GM19328 (cell line): Measurements from ENCODE around the gene SFT2D3.

Experiments used
- ATAC-seq: cut with Tn5 transposase; IDR thresholded peaks from one replicate; pipeline ENCODE4 v1.9.1; 2021; ENCODE audit warnings: mild to moderate bottlenecking, moderate library complexity; ENCODE audit not compliant: unreplicated experiment

The SFT2D3 gene

DNA sequence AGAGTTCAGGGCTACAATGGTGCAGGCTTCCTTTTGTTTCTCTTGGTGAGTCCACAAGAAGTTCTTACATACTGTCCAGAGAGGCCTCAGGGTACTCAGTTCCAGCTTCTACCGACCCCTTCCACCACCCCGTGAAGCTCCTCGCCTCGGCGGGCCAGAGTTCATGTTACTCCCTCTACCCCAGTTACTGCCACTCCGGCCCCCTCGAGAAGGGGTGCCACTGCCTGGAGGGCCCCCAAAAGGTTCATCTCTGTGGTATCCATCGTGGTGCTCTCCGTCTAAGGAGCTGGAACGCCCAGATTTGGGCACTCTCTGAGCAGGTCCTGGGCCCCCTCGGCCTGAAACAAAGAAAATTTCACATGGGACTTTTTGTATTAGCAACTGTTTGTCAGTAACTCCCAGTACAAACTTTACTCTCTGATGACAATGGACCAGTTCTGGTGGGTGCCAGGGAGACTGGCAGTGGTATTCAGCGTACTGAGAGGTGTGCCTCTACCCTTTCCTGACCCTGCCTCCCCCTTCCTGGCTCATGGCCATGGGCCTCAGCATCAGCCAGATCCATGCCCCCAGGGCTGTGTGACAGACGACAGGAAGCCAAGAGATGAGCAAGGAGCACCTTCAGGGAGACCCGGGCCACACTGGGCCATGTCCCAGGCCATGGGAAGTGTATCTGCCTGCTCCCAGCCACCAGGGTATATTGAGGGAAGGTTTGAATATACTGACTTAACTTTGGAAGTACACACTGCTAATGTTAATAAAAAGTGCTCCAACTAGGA, 5.1 kb downstream of the SFT2D3 start:
- no peak for ATAC-seq

DNA sequence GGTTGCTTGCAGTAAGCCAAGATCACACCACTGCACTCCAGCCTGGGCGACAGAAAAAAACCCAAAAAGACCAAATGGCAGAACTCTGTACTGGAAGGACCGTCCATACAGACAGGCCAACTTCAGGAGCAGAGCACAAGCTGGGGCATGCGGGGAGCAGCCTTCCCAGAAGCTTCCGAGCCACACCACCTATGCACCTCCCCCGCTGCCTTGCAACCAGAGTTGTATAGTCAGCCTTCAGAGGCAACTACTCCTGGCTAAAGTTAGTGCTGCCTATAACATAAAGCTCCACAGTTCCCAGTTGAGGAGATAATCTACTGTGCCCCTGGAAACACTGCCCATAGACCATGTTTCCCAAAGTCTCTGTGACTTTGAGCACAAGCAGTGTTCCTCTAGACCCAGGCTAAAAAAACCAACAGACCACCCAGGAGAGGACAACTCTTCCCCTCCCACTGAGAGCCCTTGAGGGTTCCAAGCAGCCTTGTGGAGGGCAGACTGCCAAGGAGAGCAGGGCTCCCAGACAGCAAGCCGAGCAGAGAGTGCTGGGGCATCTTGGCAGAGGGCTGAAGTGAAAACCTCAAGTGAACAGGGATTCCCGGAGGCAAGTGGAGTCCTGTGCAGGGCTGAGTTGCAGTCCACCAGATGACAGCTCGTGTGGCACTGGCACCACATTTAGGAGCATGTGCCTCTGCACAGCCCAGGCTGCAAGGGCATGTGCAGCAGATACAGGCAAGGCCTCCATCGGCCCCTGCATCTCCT, 6.8 kb downstream of the SFT2D3 start:
- ATAC-seq, result no peak

DNA sequence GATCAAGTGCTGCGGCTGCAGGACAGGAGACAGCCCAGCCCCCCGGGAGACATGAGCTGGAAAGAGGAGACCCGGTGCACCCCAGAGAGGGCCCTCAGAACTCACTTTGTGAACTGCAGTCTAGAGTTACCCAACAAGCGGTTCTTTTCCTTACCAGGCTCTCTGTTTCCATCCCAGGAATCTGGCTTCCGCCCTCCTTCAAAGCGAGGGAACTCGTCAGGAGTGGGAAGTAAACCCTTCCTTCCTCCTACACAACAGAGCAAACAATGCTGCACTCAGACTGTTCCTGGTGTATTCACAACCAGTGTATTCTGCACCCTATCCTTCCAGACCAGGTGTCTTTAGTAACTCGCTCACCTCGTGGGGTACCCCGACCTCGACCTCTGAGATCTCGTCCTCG, 8.0 kb downstream of the SFT2D3 start:
- no peak for ATAC-seq

DNA sequence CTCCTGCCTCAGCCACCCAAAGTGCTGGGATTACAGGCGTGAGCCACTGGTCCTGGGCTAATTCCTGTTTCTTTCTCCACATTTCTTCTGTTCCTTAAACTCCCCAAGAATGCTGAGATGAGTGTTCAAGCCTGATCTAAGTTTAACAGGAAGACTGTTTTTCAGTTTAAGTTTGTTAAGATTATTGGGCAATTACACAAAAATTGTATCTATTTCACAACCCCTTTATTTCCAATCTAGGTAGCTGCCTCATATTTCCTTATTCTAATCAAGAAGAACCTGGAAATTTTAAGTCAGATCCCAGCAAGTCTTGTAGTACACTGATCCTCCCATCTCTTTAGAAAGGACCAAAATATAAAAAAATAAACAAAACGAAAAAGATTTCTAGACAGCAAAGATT, 11.7 kb downstream of the SFT2D3 start:
- ATAC-seq, result no peak

DNA sequence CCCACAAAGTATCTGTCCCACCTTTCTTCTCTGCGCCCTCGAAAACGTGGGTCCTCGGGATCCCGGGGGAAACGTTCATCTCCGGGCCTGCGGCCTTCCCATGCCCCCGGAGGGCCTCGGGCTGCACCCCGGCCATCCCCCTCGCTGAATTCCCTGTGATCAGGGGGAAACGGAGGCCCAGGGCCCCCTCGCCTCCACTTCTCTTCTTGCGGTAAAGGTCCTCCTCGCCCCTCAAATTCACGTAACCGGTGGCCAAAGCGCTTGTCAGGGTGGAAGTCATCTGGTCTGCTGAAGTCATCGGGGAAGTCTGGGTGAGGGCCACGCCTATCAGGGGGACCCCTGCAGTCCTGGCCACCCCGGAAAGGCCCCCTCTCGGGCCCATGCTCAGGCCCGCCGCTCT, 12.3 kb downstream of the SFT2D3 start:
- no peak for ATAC-seq

DNA sequence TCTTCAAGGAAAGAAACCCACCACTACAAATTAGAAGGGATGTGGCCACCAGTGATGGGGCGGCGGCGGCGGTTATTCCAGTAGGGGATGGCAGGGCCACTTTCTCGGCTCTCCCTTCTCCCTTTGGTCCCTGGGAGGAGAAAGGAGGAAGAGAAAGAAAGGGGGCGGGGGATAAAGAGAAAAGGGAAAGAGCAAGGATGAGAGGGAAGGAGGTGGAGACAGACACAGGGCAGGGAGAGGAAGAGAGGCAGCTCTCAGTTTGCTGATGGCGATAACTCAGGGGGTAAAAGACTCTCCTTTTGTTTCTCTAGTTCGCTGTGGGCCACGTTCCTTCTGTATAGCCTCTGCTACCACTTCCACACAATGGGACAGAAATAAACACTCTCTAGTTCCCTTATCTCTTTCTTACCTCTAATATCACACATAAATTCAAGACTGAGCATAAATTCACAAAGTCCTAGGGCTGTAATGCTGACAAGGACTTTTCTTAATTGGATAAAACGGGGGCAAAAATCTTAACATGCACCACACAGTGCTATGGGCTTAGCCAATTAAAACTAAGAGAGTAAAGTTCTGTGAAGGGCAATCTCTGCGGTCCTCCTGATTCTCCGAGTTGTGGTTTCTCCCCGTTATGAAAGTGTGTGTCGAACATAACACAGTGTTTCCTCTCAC, 14.6 kb downstream of the SFT2D3 start:
- ATAC-seq, result no peak

DNA sequence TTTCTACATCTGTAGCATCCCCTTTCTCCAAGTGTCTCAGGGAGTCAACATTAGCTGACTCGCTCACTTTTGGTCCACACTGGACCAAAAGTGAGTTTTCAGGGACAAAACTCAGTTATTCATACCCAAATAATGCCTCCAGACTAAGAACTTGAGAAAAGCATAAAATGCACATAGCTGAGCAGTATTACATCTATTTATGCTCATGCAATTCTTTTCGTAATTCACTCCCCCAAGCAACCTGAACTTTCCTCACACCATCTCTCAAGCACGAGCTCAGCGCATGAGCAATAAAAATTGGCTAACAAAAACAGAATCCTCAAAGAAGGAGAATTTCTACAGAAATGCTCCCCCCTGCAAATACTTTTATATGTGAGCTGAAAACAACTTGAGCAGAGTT, 17.0 kb downstream of the SFT2D3 start:
- ATAC-seq, result no peak

DNA sequence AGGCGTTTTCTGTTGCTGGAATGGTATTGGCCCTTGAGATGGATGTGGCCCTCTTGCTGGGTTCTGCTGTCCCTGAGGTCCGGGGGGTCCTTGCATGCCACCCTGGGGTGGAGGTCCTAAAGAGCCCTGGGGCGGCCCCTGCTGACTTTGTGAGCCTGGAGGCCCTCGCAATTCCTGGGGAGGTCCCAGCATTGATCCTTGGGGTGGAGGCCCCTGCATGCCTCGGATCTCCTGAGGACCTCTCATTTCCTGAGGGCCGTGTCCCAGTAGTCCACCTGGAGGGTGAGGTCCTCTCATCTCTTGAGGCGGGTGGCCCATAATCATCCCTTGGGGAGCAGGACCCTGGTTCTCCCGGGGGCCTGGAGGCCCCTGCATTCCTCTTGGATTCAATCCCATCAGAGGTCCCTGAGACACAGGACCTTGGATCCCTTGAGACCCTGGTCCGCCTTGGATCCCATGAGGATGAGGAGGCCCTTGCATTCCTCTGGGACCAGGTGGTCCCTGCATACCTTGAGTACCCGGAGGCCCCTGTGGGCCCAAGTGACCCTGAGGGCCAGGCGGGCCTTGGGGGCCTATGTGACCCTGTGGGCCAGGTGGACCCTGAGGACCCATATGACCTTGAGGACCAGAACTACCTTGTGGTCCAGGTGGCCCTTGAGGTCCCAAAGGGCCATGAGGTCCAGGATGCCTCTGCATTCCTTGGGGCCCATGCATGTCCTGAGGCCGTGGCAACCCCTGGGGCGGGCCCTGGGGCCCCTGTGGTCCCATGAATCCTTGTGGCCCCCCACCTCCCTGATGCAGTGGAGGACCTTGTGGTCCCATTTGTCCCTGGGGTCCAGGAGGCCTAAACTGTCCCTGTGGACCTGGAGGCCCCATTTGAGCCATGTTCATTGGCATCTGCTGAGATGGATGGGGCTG, 18.3 kb downstream of the SFT2D3 start:
- ATAC-seq, result no peak

DNA sequence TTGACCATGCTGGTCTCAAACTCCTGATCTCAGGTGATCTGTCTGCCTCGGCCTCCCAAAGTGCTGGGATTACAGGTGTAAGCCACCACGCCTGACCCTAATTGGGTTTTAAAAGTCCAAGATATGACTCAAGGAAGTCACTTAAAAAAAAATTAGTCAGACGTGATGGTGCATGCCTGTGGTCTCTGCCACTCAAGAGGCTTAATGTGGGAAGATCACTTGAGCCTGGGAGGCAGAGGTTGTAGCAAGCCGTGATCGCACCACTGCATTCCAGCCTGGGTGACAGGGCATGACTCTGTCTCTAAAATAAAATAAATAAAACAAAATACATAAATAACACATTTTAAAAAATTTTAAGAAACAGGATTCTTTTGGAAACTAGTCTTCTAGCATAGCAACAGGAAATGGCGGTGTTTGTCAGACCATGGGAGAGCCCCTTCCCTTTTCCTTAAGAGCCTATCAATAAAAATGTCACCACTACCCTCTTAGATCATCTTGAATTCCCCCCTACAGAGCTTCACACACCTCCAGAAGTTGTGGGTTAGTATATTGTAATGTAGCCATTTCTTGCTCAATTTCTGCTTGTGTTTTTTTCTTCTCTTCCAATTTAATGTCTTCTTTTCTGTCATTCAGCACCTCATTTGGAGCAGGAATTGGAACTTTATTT, 20.1 kb downstream of the SFT2D3 start:
- ATAC-seq, result no peak

DNA sequence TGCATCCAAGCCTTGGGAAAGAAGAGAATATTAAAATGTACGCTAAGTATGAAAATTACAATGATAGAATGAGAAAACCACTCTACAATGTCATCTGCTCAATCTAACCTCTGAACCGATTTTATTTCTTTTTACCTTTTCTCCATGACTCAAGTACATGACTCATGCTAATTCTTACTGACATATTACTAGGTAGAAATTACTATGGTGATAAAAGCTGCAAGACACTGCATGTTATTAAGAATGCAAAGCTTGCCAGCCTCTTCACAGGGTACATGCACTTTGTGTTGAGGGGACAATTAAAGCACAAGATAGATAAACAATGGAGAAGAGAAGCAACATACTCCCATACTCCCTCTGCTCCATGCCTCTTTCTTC, 20.7 kb downstream of the SFT2D3 start:
- ATAC-seq, result no peak

DNA sequence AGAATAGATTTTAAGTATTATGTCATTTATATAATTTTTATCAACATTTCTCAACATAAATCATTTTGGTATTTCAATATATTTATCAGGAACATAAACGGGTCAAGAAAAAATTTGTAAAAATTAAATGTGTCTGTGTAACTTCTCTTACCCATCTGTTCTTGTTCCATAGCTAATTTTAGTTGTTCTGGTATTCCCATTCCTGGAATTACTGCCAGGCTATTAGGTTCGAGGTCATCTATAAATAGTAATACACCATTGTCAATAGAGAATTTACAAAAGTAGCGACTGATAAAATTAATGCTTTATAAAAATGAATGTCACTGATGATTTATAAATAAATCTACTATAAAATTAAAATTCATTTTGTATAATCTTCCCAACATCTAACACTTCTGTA, 21.5 kb downstream of the SFT2D3 start:
- ATAC-seq, result no peak

DNA sequence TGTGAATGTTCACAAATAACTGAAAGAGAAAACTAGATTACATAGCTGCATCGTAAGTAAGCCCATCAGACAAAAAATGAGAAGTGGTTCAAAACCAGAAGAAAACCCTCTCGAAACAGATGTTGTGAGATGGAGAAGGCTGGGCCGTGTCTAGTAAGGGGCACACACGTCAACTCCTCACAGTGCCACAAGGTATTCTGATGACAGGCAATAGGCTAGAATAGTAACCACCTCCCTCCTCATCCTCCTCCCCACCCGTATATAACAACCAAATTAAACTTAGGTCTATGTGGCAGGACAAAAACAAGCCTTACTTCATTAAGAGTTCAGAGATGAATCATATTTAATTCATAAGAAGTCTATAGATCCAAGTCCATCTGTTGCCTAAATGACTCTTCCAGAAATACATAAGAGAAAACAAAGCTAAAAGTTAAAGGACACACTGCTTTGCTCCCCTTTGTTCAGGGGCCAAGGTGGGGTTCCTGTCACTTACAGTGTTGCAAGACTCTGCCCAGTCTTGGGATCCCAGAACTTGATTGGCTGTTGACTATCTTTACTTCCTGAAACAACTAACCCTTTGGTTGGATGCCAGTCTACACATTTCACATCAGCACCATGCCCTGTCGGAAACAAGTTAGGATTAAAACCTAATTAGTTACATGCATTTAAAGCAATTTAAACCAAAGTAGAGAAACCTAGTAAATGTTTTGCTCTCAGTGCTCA, 25.0 kb downstream of the SFT2D3 start:
- no peak for ATAC-seq

DNA sequence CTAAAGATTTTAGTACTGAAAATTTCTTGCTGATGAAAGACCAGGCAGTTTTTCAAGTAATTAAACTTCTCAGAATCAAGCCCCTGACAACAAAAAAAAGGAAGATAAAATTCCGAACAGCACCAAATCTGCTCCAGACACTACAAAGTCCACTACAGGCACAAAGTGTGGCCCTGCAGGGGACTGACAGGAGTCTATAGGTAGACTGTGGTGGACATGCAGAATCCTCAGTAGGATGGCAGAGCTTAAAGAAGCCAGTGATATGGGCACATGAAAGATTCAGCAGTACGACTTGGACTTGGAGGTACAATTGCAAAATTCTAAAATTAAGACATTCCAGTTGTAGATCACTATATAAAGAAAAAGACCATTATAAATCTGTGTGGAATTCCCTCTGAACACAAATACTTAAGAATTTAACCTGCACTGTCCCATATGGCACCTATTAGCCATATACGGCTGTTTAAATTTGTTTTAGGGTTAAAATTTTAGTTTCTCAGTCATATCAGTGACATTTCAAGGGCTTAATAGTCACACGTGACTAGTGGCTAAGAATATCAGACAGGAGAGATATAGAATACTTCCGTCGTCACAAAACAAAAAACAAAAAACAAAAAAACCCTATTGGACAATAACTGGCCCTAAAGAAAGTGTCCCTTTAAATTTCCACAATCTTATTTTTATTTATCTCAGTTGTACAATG, 32.0 kb downstream of the SFT2D3 start:
- no peak for ATAC-seq

DNA sequence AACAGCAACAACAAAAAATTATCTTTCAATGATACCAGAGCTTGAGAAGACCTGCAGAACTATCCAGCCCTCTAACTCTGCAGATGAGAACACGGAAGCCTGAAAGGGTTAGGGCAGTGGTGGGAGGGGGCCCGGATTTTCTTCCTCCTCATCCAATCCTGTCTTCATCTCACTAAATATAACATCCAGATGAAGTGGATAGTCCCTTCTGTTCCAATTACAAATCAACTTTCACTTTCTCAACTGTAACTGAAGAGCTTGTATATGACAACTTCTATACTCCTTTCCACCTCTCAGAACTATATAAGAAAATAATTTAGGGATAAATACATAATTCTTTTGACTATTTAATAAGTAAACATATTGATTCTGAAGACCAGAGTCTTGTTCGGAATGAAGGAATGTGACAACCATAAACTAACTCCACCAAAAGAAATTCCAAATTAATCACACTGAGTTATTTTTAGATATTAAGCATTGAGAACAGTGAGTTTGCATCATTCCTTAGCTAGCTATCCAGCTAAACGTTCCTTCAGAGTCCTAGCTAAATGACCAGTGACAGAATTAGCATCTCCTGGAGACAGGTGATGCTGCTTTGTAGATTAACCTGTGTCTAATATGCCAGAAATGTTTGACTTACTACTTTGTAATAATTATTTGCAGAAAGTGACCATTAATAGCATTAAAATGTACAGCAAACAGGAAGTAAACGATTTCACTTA, 32.7 kb downstream of the SFT2D3 start:
- no peak for ATAC-seq

DNA sequence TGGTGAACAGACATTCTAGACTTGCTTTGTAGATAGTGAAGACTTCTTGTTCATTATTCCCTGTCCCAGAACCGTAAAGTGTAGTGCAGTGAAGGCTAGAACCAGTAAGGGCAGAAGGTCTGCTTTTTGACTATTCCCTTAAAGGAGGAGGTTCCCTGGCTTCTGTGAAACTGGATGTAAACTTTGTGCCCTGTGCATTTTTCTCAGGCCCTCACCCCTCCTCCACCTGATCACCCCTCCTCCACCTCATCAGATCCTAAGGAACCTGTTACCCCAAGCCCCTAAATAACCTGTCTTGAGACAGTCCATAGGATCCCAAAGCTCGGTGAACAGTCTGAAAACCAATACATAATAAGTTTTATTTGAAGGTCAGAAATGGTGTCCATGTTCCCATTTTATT, 33.7 kb downstream of the SFT2D3 start:
- ATAC-seq, result no peak

DNA sequence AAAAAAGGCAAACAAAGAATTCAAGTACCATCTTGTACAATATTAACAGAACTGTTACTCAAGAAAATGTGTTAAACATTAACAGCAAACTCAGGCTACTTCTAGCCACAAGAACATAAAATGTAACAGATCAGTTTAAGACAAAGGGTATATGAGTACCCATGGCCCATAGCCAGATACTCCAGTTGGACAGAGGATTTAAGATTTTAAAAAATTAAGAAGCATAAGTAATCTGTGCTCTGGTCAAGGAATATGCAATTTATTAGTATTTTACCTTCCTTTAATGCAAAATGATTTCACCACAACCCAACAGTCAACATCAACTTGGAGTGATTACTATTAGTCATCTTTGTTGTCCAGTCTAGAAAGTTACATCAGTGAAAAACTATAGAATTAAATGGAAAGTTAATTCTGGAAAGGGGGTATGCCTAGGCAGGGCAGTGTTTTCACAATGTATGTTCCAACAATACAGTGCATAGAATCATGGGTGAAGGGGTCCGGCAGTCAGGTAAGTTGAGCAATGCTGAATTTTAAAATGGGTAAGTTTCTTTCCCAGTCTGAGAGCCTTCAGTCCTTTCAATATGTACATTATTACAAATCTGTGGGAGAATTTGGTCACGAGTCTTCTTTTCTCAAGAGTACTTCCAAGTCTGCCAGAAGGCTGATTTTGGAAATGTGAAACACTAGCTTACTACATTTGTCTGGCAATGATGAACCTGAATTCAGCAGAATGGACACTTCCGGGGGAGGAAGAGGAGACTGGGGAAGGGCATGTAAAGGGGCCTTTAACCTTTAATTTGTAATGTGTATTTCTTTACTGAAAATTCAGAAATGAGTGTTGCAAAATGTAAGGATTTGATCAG, 34.5 kb downstream of the SFT2D3 start:
- ATAC-seq, result no peak

DNA sequence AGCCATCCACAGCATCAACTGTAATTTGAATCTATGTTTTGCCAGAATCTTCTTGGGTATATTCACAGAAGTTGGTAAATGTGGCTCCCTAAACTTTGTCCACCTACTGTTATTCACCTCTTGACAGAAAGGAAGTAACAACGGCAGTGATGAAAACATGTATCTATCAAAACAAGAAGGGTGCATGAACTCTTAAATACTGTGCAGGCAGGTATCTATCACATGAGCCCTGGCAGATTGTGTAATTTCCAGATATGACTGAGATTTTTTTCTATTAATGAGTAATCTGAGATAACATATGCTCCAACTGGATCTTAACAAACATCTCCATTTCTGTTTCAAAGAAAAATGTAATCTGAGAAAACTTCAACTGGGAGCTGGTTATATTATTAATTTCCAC, 36.6 kb downstream of the SFT2D3 start:
- ATAC-seq, result no peak

DNA sequence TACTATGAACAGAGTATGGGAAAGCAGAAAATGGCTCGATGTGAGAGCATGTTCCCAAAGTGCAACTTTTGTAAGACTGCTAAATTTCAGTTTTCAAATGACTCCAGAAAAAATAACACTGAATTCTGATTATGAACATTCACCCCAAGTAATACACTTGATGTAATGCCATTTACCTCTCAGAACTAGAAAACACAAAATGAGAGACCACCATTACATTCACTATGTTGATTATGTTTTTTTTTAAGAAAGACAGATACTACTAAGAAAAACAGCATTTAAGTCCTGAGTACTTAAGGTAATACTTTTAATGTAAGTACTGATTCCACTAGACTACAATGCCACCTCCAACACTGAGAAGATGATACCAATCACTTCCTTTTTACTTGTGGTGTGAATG, 38.5 kb downstream of the SFT2D3 start:
- no peak for ATAC-seq
